GM12878 (cell line): ENCODE data around the gene PPP1CC. TPM values are rescaled to one million over a fixed set of nuclear protein-coding genes. Genes with fewer than 3 reads are reported as not detected.
A peak's percentile ranks its signal among the peaks of the same experiment; 100 is the strongest.

Experiments
- ATF2 ChIP-seq: IDR thresholded peaks from 2 replicates; pipeline ENCODE4 v1.6.1; 2012; ENCODE audit warnings: low read length, inconsistent platforms
- ATF7 ChIP-seq: fragments of 450-650 bp; IDR thresholded peaks from 2 replicates; pipeline ENCODE4 v1.6.1; 2016; ENCODE audit warnings: low read depth, mild to moderate bottlenecking
- BACH1 ChIP-seq: fragments of 450-650 bp; IDR thresholded peaks from 2 replicates; pipeline ENCODE4 v1.6.1; 2017; ENCODE audit warnings: mild to moderate bottlenecking, borderline replicate concordance
- CREM ChIP-seq: IDR thresholded peaks from 2 replicates; pipeline ENCODE4 v1.6.1; 2014; ENCODE audit warnings: antibody characterized with exemption, low read depth
- E2F4 ChIP-seq: IDR thresholded peaks from 2 replicates; pipeline ENCODE4 v1.6.1; 2012; ENCODE audit warnings: low read depth, low read length, improper control_type of control experiment
- EGR1 ChIP-seq, 2 experiments: IDR thresholded peaks; 1 replicate in 1 of 2; 2 replicates in 1 of 2; pipeline ENCODE4 v1.6.1; 2011 to 2012; ENCODE audit warnings: low read depth in 2 of 2, low read length in 2 of 2, borderline replicate concordance in 1 of 2, mild to moderate bottlenecking in 1 of 2, moderate library complexity in 1 of 2
- EZH2 ChIP-seq: IDR thresholded peaks from 2 replicates; pipeline ENCODE4 v1.6.1; 2012; ENCODE audit warnings: low read depth, mild to moderate bottlenecking, control low read depth, inconsistent platforms, low read length, borderline replicate concordance; ENCODE audit not compliant: control insufficient read depth
- FOS ChIP-seq: IDR thresholded peaks from 3 replicates; pipeline ENCODE4 v1.6.1; 2011; ENCODE audit warnings: borderline replicate concordance; ENCODE audit not compliant: insufficient read length; ENCODE audit errors: extremely low read depth
- HCFC1 ChIP-seq: fragments of 150-350 bp; IDR thresholded peaks from 2 replicates; pipeline ENCODE4 v1.6.1; 2014; ENCODE audit warnings: low read length
- HDAC6 ChIP-seq: fragments of 200-600 bp; sonication (generic); IDR thresholded peaks from one replicate; pipeline ENCODE4 v1.8.0; 2017; ENCODE audit warnings: antibody characterized with exemption; ENCODE audit not compliant: unreplicated experiment
- JUNB ChIP-seq: IDR thresholded peaks from 2 replicates; pipeline ENCODE4 v1.6.1; 2016; ENCODE audit warnings: antibody characterized with exemption, mild to moderate bottlenecking
- MTA3 ChIP-seq: IDR thresholded peaks from 2 replicates; pipeline ENCODE4 v1.6.1; 2012; ENCODE audit warnings: low read length, inconsistent platforms, borderline replicate concordance
- NFYB ChIP-seq: IDR thresholded peaks from 2 replicates; pipeline ENCODE4 v1.6.1; 2011; ENCODE audit warnings: low read depth, mild to moderate bottlenecking, low read length, improper control_type of control experiment, moderate library complexity; ENCODE audit not compliant: insufficient read depth
- POLR2A ChIP-seq: IDR thresholded peaks from 2 replicates; pipeline ENCODE4 v1.6.1; 2011; ENCODE audit warnings: low read depth, mild to moderate bottlenecking, low read length
- POU2F2 ChIP-seq: IDR thresholded peaks from 3 replicates; pipeline ENCODE4 v1.6.1; 2011; ENCODE audit warnings: low read depth, mild to moderate bottlenecking, low read length, borderline replicate concordance
- PRDM15 ChIP-seq: fragments of 450-650 bp; formaldehyde crosslinking; IDR thresholded peaks from 2 replicates; pipeline ENCODE4 v1.4.0; 2020; ENCODE audit warnings: mild to moderate bottlenecking, moderate library complexity
- RELA ChIP-seq: fragments of 450-650 bp; IDR thresholded peaks from 2 replicates; pipeline ENCODE4 v1.8.0; 2014; ENCODE audit warnings: borderline replicate concordance; ENCODE audit not compliant: partially characterized antibody
- SIN3A ChIP-seq: IDR thresholded peaks from 2 replicates; pipeline ENCODE4 v1.6.1; 2012; ENCODE audit warnings: low read depth, low read length, improper control_type of control experiment
- SMC3 ChIP-seq: IDR thresholded peaks from 2 replicates; pipeline ENCODE4 v1.6.1; 2011; ENCODE audit warnings: low read length, improper control_type of control experiment, borderline replicate concordance
- SP1 ChIP-seq: IDR thresholded peaks from one replicate; pipeline ENCODE4 v1.6.1; 2011; ENCODE audit warnings: low read depth, low read length
- ZBTB4 ChIP-seq: fragments of 450-650 bp; formaldehyde crosslinking; IDR thresholded peaks from 2 replicates; pipeline ENCODE4 v1.4.0; 2022; ENCODE audit warnings: mild to moderate bottlenecking, moderate library complexity
- ZNF384 ChIP-seq: IDR thresholded peaks from 2 replicates; pipeline ENCODE4 v1.6.1; 2012; ENCODE audit warnings: low read depth, mild to moderate bottlenecking, low read length, improper control_type of control experiment, borderline replicate concordance
- ZNF622 ChIP-seq: fragments of 450-650 bp; IDR thresholded peaks from 2 replicates; pipeline ENCODE4 v1.6.1; 2017; ENCODE audit warnings: mild to moderate bottlenecking, inconsistent platforms
- ZZZ3 ChIP-seq: IDR thresholded peaks from 2 replicates; pipeline ENCODE4 v1.6.1; 2011; ENCODE audit warnings: low read depth; ENCODE audit not compliant: control insufficient read depth, insufficient read length
- polyA plus RNA-seq, 11 experiments: library from polyadenylated mRNA; depleted of rRNA in 4 of 11; unstranded in 6 of 11; stranded (reverse) in 5 of 11; fragments of >200 nt; fragmentation: Nextera tagmentation in 4 of 11; fragmentation: Illumina TruSeq in 1 of 11; extraction: Ambion mirVana in 4 of 11; extraction: Trizol in 1 of 11; gene quantifications; 1 replicate in 1 of 11; 2 replicates in 10 of 11; pipeline versions ENCODE4 v1.2.1 to v1.2.3, GENCODE V29; 2011 to 2016; ENCODE audit warnings: inconsistent platforms in 2 of 11, missing spikeins in 2 of 11, low read depth in 1 of 11
- total RNA-seq, 4 experiments: library from RNA; depleted of rRNA in 3 of 4; stranded (reverse); fragments of >200 nt in 3 of 4; fragmentation: Illumina TruSeq in 1 of 4; extraction: Trizol in 1 of 4; gene quantifications; 2 replicates each; pipeline versions ENCODE4 v1.2.1 to v1.2.3, GENCODE V29; 2013 to 2021

The PPP1CC gene
- total and polyA plus RNA-seq, 10 of the 15 experiments (the other 5 are each of a cell fraction or from before 2014, with no cell fraction given): 64.4 to 279 (median 157) TPM

- TF ChIP-seq ATF2: peak; percentile 81; the same call in 1 of the 2 replicates
- peak; percentile 67; the same call in 1 of the 2 replicates for TF ChIP-seq MTA3
- no peak for TF ChIP-seq RELA
- TF ChIP-seq ZNF384: no peak
- no peak for TF ChIP-seq EGR1 (IDR thresholded peaks at IDR 0.05; ENCODE audit: borderline replicate concordance in 1 of 2, low read depth in 2 of 2, low read length in 2 of 2)
- no peak for TF ChIP-seq BACH1
- no peak for TF ChIP-seq SMC3
- no peak for TF ChIP-seq ZZZ3
- peak; percentile 45; the same call in 1 of the 2 replicates for TF ChIP-seq CREM
- no peak for TF ChIP-seq EZH2
- no peak for TF ChIP-seq FOS
- 0 out of 2 replicates have a peak, but pooled peaks have one; percentile 36 for TF ChIP-seq NFYB
- no peak for TF ChIP-seq ZBTB4
- peak; percentile 74; the same call in 1 of the 2 replicates for TF ChIP-seq ATF7
- TF ChIP-seq POU2F2: peak; percentile 97
- peak; percentile 34 for TF ChIP-seq JUNB
- TF ChIP-seq PRDM15: no peak
- TF ChIP-seq ZNF622: no peak
- TF ChIP-seq SIN3A: no peak
- peak; percentile 23 for TF ChIP-seq SP1
- no peak for TF ChIP-seq POLR2A
- no peak for TF ChIP-seq HDAC6
- TF ChIP-seq HCFC1: no peak
- no peak for TF ChIP-seq E2F4
These were observed 33.7 kb upstream of the PPP1CC start (continued) for GRCh38 chr12:110776410-110776809.
